ENCODE results near the gene EIF5A.

The EIF5A gene

DNA sequence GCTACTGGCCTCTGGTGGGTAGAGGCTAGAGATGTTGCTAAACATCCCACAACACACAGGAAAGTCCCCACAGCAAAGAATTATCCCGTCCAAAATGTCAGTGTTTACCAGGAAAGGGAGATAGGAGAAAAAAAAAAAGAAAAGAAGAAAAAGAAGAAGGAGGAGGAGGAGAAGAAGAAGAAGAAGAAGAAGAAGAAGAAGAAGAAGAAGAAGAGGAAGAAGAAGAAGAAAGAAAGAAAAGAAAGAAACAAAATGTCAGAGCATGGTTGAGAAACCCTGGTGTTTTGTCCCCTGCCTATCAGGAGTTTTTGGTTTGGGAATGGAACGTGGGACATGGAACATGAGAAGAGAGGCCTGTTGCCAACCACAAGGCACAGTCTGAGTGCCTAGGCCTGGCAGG lies 50.0 kb downstream of the EIF5A start:
- no peak for DNase-seq

DNA sequence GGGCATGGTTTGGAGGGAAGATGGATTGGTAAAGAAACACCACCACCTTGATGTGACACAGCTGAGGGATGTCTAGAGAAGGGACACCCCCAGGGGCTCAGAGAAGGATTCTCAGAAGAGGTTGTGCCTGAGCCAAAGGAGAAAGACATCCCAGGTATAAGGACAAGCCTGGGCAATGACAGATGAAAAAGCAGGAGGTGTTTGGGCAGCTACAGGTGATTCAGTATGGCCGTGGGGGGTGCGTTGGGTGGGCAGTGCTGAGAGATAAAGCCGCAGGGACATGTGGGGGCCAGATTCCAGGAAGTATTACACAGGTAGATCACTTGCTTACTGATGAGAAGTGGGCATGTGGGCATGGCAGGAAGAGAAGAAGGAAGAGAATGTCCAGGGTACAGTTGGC lies 54.5 kb downstream of the EIF5A start:
- DNase-seq, result no peak
